ENCODE data around the gene L1CAM.

DNA sequence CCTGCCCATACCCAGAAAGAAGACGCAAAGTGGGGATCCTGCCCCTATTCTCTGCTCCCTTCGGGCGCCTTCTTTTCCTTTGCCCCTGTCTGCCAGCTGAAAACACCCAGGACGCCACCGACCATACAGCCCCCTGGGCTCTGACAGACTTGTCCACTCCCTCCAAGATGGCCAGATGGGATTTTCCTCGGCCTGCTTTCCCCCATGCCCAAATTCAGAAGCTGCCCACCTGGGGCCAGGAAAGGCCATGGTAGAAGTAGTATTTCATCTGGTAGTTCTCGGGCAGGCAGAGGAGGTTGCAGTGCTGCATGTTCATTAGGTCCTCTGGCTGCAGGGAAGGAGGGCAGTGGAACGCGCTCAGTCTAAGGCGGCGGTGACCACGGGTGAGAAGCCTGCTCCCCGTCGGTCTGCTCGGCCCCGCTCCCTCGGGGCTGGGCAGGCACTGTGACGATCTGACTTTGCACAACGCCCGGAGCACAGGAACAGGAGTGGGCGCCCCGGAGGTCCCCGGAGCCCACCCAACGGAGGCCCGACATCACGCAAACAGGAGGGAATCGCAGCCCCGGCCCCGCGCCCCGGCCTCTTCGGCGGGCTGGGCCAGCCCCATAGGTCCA, 48.3 kb upstream of the L1CAM start:
- TF ChIP-seq CTCF (IDR thresholded peaks at IDR 0.05) (no peak), POLR2AphosphoS5 (IDR thresholded peaks at IDR 0.05) (no peak)
